GM19467 (cell line): ENCODE results near the gene TGOLN2.
"Not testable (repeated sequence)": the region's sequence is repeated elsewhere in the genome, so short reads cannot be mapped to it uniquely, and the experiment has no call there.

Experiments used
- ATAC-seq: cut with Tn5 transposase; IDR thresholded peaks from one replicate; pipeline ENCODE4 v1.9.1; 2021; ENCODE audit warnings: mild to moderate bottlenecking, moderate library complexity; ENCODE audit not compliant: unreplicated experiment

Gene TGOLN2

DNA sequence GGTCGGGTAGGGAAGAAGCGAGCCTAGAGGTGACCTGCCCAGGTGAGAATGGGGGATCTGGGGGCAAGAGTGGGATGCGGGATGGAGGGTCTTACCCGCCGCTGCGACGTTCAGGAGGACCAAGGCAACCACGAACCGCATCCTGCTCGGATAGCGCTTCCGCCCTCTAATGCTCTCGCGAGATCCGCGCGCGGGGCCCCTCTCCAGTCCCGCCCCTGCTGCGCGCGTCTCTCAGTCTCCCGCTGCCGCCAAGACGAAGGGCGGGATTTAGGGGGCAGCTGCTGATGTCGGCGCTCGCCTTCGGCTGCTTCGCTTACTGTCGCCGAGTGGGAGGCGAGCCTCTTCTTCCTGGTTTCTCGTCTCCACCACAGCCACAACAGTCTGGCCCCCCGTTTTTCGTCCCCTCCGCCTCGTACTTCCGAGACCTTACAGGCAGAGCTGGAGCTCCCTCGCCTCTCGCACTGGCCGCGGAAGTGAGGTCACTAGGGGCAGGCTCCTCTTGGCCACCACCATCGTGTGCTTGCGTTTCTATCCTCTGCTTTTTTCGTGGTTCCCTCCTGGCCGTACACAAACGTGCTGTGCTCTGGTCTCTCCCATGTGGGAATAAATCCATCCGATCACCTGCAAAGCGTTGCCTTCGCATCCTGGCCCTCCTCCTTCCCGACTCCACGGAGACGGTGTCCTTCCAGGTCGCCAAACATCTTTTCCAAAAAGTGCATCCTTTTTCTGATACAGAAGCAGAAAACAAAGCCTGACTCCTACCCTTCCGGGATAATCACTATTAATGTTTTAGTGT is at the start of gene TGOLN2:
Gene TGOLN2 (minus strand): TSS at position 168 of the 796 bp plus-strand sequence. CDS start 27 bp downstream, at position 141.
- ATAC-seq: peak; percentile 86

DNA sequence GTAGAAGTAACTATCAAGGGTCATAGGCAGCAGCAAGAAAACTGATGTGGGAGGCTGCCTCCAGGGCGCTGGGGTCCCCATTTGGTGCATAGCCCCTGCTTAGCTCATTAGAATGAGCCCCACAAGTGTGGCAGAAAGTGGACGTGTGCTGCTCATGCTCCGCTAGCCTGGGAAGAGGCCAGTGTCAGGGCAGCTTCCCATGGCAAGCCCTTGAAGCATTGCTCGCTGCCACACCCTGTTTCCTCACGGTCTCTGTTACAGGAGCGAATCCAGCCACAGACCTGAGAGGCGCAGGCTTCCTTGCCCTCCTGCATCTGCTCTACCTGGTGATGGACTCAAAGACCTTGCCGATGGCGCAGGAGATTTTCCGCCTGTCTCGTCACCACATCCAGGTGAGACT is 49.3 kb upstream of the TGOLN2 start:
- no peak for ATAC-seq

DNA sequence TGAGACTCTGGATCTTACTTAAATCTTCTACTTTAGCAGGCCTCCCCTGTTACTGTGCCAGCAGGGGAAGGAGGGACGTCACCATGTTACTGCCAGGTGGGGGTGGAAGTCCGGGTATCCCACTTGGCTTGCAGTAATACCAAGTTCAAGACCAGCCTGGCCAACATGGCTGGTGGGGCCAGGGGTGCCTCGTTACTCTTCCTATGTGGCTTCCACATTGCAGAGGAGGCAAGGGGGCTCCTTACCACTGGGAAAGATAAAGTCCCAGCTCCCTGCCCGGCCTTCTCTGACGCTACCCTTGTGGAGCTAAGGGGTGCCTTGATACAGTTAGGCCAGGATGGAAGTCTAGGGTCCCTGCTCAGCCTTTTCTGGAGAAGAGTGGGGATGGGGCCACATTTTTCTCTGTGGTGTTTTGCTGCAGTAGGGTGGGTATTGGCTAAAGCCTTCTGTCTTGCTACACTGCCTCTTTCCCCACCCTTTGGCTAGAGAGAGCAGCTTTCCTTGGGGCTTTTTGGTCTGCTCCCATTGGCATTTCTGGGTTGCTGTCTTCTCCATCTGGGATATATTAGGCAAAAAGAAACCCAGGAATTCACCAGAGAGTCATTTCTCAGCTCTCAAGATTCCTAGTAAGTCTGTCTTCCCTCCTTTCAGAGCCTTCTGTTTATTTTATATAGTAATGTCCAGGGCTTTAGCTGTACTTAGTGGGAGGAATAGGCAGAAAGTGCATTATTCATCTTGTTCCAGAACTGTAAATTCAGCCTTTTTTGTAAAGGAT is 48.7 kb upstream of the TGOLN2 start:
- ATAC-seq: no peak

DNA sequence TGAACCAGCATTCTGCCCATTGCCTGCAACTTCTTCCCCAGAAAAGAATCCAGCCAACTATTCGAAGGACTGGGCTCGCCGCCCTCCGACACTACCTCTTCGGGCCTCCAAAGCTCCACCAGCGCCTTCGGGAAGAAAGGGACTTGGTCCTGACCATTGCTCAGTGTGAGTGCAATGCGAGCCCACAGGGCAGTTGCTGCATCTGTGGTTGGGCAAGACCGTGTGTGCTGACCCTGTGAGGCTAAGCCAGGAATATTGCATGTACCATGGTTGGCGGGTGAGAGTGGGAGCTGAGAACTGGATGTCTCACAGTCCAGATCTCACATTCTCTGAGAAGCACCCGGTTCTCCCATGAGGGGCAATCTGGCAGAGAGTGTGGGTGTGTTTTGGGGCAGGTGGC is 43.3 kb upstream of the TGOLN2 start:
- no peak for ATAC-seq

DNA sequence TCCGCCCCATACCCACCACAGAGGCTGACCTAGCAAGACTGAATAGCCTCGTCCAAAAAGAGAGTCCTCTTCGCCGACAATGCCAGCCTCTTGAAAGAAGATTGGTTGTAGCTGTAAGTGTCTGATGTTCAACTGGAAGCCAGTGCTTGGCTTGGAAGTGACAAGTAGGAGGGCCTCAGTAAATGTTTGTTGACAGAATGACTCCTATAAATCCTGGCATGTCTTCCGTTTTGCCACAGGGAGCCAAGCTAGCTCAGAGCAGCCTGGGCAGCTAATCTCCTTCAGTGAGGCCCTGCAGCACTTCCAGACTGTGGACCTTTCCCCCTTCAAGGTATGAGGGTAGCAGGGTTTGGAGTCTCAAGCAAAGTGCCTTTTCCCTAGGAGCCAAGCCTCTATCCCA is 41.7 kb upstream of the TGOLN2 start:
- ATAC-seq: no peak

DNA sequence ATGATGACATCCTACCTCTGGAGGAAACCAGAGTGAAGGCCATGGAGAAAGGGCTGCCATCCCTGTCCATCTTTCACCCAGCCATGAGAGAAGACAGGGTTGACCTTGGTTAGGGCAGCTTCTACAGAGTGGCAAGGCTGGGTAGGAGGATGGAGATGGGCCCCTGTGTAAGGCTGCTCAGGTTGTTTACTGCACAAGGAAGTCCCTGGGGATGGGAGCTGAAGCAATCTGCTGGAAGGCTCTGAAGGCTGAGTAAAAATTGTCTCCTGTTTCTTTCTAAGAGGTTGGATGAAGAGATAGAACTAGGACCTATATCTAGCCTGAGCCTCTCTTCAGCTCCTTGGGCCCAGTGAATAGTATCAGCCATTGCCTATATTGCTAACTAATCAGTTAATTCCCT is 41.1 kb upstream of the TGOLN2 start:
- ATAC-seq: no peak

DNA sequence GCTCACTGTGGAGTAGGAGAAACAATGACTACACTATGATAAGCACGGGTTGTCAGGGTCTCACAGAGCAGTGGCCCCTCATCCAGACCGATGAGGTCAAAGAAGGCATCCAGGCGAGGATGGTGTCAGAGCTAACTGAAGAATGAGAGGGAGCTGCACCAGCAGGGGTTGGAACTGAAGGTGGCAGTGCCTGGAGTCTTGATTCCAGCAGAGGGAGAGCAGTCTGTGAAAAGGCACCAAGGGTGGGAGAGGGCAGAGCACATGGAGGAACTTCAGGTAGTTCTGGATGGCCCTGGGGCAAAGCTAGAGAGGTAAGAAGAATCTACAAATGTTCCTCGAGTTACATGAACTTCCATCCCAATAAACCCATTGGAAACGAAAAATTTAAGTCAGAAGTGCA is 39.4 kb upstream of the TGOLN2 start:
- no peak for ATAC-seq

DNA sequence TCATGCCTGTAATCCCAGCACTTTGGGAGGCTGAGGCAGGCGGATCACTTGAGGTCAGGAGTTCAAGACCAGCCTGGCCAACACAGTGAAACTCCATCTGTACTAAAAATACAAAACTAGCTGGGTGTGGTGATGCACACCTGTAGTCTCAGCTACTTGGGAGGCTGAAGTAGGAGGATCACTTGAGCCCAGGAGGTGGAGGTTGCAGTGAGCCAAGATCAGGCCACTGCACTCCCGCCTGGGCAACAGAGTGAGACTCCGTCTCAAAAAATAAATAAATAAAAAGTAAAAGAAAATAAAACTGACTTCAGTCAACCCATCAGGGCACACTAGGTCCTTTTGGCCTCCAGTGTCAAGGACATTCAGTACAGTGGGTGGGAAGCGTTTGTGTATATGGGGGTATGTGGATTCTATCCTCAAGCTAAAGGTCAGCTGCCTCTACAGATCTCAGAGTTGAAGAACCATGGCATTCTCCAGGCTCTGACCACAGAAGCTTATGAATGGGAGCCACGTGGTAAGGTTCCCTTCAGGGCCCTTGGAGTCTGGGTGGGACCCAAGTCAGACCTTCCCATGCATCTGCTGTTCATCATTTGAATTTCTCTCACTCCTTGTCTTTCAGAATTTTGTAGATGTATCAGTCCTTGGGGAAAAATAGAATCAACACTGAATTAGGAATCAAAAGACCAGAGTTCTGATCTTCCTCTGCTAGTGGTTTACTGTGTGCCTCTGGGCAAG is 35.0 kb upstream of the TGOLN2 start:
- not testable (repeated sequence) for ATAC-seq

DNA sequence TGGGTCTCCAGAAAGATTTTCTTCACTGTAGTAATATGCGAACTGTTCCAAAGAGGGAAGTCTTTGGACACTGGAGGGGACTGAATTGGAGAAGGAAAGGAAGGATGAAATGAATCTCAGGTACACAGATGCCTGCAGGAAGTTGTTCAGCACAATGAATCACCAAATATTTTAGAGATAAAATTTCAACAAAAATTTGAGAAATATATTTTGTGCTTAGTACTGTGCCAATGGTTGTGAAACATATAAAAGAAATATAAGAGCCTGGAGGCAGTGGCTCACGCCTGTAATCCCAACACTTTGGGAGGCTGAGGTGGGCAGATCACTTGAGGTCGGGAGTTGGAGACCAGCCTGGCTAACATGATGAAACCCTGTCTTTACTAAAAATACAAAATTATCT is 29.9 kb upstream of the TGOLN2 start:
- ATAC-seq: no peak

DNA sequence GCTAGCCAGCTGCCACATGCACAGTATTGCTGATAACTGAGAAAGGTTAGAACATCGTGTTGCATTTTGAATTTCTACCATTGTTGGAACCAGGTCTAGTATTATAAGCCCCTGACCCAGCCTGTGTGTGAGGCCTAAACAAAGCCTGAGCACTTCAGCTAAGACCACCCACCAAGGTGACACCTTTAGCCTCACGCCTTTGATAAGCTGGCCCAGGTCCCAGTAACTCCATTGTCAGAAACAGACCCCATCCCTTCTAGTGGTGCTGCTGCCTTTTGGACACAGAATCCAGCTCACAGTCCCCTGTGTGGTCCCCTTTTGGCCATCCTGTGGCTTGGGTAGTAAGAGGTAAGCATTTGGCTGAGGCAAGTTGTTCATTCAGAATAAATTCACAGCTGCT is 28.4 kb upstream of the TGOLN2 start:
- ATAC-seq: no peak

DNA sequence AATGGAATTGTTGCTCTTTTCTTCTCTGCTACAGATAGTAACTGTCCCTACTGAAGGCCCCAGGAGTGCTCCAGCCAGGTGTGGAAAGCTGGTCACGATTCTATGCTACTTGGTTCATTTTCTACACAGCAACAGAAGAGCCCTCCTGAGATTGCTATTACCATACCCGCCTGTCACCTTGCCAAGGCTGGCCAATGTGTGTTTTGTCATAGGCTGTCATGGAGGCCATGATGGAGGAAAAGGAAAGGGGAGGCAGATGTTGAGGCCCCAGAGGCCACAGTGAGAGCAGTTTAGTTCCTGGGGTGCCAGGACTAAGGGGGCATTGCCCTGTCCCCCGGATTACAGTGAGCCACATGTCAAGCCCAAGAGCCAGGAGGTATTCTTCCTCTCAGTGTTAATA is 27.7 kb upstream of the TGOLN2 start:
- ATAC-seq: no peak

DNA sequence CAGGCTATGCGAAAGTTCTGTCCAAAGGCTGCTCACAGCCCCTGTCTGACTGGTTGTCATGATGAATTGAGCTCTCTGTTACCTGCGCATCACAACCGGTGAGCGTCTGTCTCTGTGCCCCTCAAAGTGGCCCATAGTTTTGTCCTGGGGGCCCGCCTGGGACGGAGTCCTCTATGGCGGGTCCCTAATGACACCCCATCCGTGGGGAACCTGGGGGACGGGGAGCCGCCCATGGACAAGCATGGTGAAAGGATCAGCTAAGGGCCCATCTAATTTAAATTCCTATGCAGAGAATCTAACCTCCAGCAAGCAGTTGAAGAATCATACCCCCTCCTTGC is 27.3 kb upstream of the TGOLN2 start:
- ATAC-seq: peak; percentile 4

DNA sequence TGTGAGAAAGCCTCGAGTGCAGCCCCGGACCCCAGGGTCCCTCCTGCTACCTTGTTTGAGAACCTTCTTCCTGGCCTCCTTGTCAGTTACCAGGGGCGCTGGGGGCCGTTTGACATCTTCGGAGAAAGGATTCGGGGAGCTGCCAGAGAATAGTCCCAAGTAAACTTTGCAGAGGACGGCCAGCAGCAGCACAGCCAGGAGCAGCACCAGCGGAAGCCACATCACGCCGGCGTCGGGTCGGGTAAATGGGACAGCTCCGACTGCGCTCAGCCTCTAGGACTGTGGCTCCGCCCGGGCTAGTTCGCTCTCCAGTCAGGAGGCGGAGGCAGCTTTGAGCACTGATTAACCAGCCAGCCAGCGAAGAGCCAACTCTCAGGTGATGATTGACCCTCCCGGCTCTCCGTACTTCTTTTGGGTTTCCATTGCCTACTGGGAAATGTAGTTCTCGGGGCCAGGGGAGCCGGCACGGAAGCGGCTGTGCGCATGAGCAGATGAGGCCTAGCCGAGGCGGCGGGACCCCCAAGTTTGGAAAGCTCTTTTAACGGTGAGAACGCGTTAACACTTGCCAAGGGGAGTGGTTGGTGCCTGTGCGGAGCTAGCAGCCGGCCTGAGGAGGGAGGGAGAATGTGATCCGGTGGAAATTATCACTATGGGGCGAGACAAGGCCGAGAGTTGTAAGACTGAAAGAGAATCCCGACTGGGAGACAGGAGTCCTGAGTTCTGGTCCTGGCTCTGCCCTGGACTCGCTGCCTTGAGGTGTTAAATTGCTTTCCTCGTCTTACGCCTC is 26.7 kb upstream of the TGOLN2 start, which contains the start of the genes ELMOD3 and RETSAT:
Gene ELMOD3 (plus strand): TSS at position 484 of the 787 bp plus-strand sequence. CDS start 2,430 bp downstream, outside the sequence.
Gene RETSAT (minus strand): TSS at position 243 of the 787 bp plus-strand sequence. CDS start 21 bp downstream, at position 222.
- ATAC-seq: peak; percentile 96

DNA sequence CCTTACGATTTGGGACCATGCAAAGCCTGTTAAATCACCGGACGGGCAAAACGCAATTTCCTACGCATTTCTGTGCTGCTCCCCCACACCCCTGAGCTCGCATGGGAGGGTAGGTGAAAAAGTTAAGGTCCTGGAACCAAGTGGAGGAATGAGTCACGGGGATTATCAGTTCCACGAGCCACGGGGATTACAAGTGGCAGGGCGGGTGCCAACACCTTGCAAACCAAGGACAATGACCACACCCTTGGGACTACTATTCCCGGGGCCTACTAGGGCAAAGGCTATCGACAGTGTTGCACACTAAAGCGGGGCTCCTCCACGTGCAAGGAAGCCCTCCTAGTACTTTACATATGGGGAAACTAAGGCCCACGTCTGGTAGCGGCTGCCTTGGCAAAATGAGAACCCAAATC is 26.1 kb upstream of the TGOLN2 start:
- no peak for ATAC-seq

DNA sequence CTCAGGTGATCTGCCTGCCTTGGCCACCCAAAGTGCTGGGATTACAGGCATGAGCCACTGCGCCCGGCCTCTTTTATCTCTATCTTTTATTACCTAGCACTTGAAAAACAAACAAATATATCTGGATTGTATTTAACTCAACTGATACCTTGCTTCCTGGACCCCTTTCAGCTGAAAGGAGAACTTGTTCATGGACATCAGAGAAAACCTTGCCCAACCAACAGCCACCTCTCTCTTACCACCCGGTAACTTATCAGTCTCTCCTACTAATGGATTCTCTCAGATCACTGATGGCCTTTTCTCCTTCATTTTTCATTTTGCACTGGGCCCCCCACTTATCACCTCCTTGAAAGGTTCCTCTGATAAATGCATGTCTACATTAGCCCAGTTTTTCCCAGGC is 19.8 kb upstream of the TGOLN2 start:
- no peak for ATAC-seq

DNA sequence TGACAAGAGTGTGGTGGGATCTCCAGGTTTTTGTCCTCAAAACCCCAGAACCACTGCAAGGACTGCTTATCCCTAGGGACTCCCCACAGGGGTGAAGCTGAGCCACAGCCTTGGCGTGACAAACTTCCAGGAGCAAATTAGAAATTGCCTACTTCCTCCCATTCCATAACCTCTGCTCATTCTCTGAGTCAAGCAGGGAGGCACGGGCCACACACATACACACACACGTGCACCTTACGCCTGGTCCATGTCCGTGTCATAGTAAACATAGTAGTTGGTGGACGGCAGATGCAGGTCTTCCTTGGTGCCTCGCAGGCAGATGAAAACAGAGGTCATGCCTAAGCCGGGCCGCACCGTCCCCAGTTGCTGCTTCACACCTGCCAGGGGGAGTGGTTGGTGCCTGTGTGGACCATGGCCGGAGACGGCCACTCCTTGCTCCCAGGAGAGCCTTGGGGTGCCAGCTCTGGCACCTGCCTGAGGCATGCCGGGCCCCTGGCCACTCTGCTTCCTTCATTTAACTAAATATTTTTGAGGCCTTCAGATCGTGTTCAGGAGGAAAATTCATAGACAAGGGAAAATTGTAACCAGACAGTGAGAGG is 16.7 kb upstream of the TGOLN2 start:
- ATAC-seq: no peak

DNA sequence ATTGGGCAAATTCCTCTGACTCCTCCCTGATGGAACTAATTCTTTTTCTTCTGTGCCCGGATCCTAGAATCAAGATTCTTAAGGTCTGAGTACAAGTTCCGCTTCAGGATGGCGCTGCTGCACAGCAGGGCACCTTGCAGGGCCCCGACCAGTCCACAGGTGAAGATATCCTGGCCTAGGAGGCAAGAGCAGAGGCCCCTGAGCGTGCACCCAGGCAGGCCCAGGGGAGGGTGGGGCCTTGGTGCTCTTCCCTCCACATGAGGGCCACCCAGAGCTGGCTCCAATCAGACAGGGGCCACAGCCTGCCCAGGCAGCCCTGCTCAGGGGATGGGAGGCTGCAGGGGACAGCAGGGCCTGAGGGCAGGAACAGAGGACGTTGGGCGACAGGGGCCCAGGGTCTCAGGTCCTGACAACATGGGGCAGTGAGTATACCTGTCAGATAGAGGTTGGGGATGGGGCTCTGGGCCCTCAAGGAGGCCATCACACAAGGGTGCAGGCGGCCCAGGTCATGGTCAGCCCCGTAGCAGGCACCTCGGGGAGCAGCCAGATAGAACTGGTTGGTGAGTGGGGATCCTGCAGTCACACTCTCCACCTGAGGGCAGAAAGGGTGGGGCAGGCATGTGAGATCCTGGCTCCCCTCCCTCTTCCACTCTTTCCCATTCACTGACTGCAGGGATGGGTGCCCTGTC is 15.6 kb upstream of the TGOLN2 start:
- ATAC-seq: not testable (repeated sequence)

DNA sequence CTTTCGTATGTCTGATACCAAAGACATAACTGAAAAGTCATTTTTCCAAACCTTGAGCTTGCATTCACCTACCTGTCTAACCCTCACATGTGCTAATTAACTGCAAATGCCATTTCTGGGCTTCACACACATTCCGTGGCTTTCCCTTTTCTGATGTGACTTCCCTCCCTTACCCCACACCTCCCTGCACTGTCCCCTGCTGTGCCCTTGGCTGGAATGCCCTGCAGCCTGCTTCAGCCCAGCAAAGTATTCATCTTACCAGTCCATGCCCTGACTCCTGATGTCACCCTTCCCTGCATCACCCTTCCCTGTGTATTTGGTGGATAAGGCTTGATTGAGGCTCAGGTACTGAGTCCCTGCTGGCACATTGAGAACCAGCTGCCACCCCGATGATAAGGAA is 14.4 kb upstream of the TGOLN2 start:
- no peak for ATAC-seq

DNA sequence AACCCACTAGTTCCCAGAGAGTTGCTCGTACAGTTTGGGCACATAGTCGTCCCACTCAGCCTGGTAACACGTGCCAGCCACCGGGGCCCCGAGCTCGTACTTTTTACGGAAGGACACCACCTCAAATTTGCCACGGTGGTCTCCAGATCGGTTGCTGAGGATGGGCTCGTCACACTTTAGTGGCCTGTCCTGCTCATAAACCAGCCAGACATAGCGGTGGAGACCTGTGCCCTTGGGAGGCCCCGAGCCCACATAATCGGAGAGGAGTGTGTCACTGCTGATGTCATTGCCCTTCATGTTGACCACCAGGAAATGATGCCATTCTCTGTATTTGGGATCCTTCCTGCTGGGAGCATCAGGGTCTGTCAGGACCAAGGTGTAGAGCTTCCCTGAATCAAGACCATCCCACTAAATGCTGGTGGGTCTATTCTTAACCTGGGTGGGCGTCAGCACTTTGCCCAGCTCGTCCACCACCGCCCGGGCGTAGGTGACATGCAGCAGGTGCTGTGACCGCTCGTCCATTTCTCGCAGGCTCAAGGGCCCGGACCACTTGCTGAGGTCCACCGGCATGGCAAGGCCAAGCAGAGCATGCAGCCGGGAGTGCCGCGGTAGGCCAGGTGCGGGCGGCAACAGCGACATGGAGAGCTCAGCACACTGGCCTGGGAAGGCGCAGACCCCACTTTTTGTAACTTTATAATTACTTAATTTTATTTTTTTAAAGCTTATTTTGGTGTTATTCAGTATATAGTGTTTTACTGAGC is 13.7 kb upstream of the TGOLN2 start:
- no peak for ATAC-seq
